Measurements from ENCODE around the gene UCK2.

Gene UCK2

GRCh38 chr1:165834881-165835280, 7.5 kb downstream of the UCK2 start:
- DNase-seq (ENCODE audit: low read depth): no peak

- DNase-seq (ENCODE audit: low read depth): no peak
These were observed 9.5 kb downstream of the UCK2 start for GRCh38 chr1:165836664-165837482.

- DNase-seq (ENCODE audit: low read depth): no peak
These were observed 10.5 kb downstream of the UCK2 start for GRCh38 chr1:165837838-165838364.

- no peak for DNase-seq (ENCODE audit: low read depth)
These were observed 13.0 kb downstream of the UCK2 start for GRCh38 chr1:165840423-165840822.

GRCh38 chr1:165841582-165842017, 14.2 kb downstream of the UCK2 start:
- no peak for DNase-seq (ENCODE audit: low read depth)

- no peak for DNase-seq (ENCODE audit: low read depth)
These were observed 14.7 kb downstream of the UCK2 start for GRCh38 chr1:165842023-165842670.

- DNase-seq (ENCODE audit: low read depth): no peak
These were observed 15.3 kb downstream of the UCK2 start for GRCh38 chr1:165842671-165843129.

- no peak for DNase-seq (ENCODE audit: low read depth)
These were observed 15.9 kb downstream of the UCK2 start for GRCh38 chr1:165843304-165843703.

GRCh38 chr1:165844114-165844798, 16.8 kb downstream of the UCK2 start:
- no peak for DNase-seq (ENCODE audit: low read depth)

- DNase-seq (ENCODE audit: low read depth): no peak
These were observed 17.5 kb downstream of the UCK2 start for GRCh38 chr1:165844933-165845332.

GRCh38 chr1:165845569-165845968, 18.2 kb downstream of the UCK2 start:
- DNase-seq (ENCODE audit: low read depth): no peak

- DNase-seq (ENCODE audit: low read depth): no peak
These were observed 18.8 kb downstream of the UCK2 start for GRCh38 chr1:165845992-165846748.

GRCh38 chr1:165847486-165847885, 20.1 kb downstream of the UCK2 start:
- no peak for DNase-seq (ENCODE audit: low read depth)

GRCh38 chr1:165849353-165850133, 22.1 kb downstream of the UCK2 start:
- DNase-seq (ENCODE audit: low read depth): no peak

GRCh38 chr1:165851034-165851658, 23.7 kb downstream of the UCK2 start:
- DNase-seq (ENCODE audit: low read depth): no peak

GRCh38 chr1:165852871-165853270, 25.5 kb downstream of the UCK2 start:
- no peak for DNase-seq (ENCODE audit: low read depth)

GRCh38 chr1:165853528-165854075, 26.2 kb downstream of the UCK2 start:
- no peak for DNase-seq (ENCODE audit: low read depth)

- DNase-seq (ENCODE audit: low read depth): no peak
These were observed 26.9 kb downstream of the UCK2 start for GRCh38 chr1:165854101-165854845.

GRCh38 chr1:165855010-165855838, 27.8 kb downstream of the UCK2 start:
- no peak for DNase-seq (ENCODE audit: low read depth)

Data from stimulated activated CD8-positive, alpha-beta memory T cell treated with anti-CD3 and anti-CD28 coated beads, Interleukin-15, amount 100 ng/mL, for 24 hours (primary cell).